Measurements from ENCODE around the gene LRGUK. TPM values are rescaled to one million over a fixed set of nuclear protein-coding genes. Genes with fewer than 3 reads are reported as not detected.

LRGUK gene
- total RNA-seq, 4 donors from 2014 or later, result 0.08 to 0.61 (median 0.39) TPM

GRCh38 chr7:134175334-134176036 is 48.3 kb downstream of the LRGUK start:
- Histone ChIP-seq H3K27me3 (no peaks in the 10 kb centered on the region), H3K27ac (peak overlapping the region in 1 of 4 donors; percentile 57), H3K9me3 (no peaks in the 10 kb centered on the region), H3K36me3 (no peaks in the 10 kb centered on the region), H3K4me3 (no peak overlapping the region), H3K4me1 (peaks cover 0 to 27% (median 4%) of the 10 kb centered on the region in 3 donors)
- 75 to 78% methylated on average over 6 of the region's 6 CpGs for WGBS, 2 donors
- intact Hi-C loops (cut with DNase I), result no loop called here
- no peak for DNase-seq
- TF ChIP-seq, protein P1, sequence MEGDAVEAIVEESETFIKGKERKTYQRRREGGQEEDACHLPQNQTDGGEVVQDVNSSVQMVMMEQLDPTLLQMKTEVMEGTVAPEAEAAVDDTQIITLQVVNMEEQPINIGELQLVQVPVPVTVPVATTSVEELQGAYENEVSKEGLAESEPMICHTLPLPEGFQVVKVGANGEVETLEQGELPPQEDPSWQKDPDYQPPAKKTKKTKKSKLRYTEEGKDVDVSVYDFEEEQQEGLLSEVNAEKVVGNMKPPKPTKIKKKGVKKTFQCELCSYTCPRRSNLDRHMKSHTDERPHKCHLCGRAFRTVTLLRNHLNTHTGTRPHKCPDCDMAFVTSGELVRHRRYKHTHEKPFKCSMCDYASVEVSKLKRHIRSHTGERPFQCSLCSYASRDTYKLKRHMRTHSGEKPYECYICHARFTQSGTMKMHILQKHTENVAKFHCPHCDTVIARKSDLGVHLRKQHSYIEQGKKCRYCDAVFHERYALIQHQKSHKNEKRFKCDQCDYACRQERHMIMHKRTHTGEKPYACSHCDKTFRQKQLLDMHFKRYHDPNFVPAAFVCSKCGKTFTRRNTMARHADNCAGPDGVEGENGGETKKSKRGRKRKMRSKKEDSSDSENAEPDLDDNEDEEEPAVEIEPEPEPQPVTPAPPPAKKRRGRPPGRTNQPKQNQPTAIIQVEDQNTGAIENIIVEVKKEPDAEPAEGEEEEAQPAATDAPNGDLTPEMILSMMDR (IDR thresholded peaks at IDR 0.05), result no peak
- TF ChIP-seq POLR2A (IDR thresholded peaks at IDR 0.05), result no peak

DNA sequence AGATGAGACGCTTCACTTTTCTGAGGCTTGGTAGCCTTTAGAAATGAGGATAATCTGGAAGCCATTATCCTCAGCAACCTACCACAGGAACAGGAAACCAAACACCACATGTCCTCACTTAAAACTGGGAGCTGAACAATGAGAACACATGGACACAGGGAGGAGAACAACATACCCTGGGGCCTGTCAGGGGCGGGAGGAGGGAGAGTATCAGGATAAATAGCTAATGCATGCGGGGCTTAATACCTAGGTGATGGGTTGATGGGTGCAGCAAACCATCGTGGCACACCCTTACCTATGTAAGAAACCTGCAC is 48.9 kb downstream of the LRGUK start:
- H3K27me3 ChIP-seq, result no peaks in the 10 kb centered on the region
- intact Hi-C loops (cut with DNase I), result no loop called here

GRCh38 chr7:134179036-134180011 is 52.2 kb downstream of the LRGUK start:
- Histone ChIP-seq H3K9me3 (no peaks in the 10 kb centered on the region), H3K27me3 (no peaks in the 10 kb centered on the region), H3K27ac (no peak overlapping the region), H3K4me1 (peaks cover 0 to 39% (median 4%) of the 10 kb centered on the region in 3 donors), H3K4me3 (no peak overlapping the region), H3K36me3 (no peaks in the 10 kb centered on the region)
- 83 to 89% methylated on average over 6 of the region's 6 CpGs for WGBS, 2 donors
- TF ChIP-seq, protein P1 (IDR thresholded peaks at IDR 0.05), result no peak
- no peak for TF ChIP-seq POLR2A (IDR thresholded peaks at IDR 0.05)
- no peak for DNase-seq
- intact Hi-C loops (cut with DNase I), result no loop called here

More for the DNA sequence above, 48.9 kb downstream of the LRGUK start:
- Histone ChIP-seq H3K4me3 (no peak overlapping the region), H3K27ac (no peak overlapping the region), H3K9me3 (no peaks in the 10 kb centered on the region), H3K36me3 (no peaks in the 10 kb centered on the region), H3K4me1 (peaks cover 0 to 27% (median 4%) of the 10 kb centered on the region in 3 donors)
- WGBS, 2 donors, result 77 to 83% methylated on average over 4 of the region's 4 CpGs
- TF ChIP-seq, protein P1 (IDR thresholded peaks at IDR 0.05), result no peak
- TF ChIP-seq POLR2A (IDR thresholded peaks at IDR 0.05), result no peak
- no peak for DNase-seq

- no peak for DNase-seq
- H3K9me3 ChIP-seq, result no peaks in the 10 kb centered on the region
- H3K27me3 ChIP-seq, result no peaks in the 10 kb centered on the region
- H3K36me3 ChIP-seq, result no peaks in the 10 kb centered on the region
- TF ChIP-seq POLR2A (IDR thresholded peaks at IDR 0.05), result no peak
- TF ChIP-seq, protein P1 (IDR thresholded peaks at IDR 0.05), result no peak
- H3K4me3 ChIP-seq, result no peak overlapping the region
- intact Hi-C loops (cut with DNase I), result no loop called here
- H3K4me1 ChIP-seq, result peaks cover 0 to 33% (median 0%) of the 10 kb centered on the region in 3 donors
- H3K27ac ChIP-seq, result no peak overlapping the region
- 72 to 100% methylated on average over 1 of the region's 1 CpG for WGBS, 2 donors
Measured at GRCh38 chr7:134180376-134180775, 53.2 kb downstream of the LRGUK start.

- H3K4me3 ChIP-seq, result no peak overlapping the region
- H3K27ac ChIP-seq, result no peak overlapping the region
- no peak for DNase-seq
- TF ChIP-seq, protein P1 (IDR thresholded peaks at IDR 0.05), result no peak
- TF ChIP-seq POLR2A (IDR thresholded peaks at IDR 0.05), result no peak
- intact Hi-C loops (cut with DNase I), result no loop called here
- H3K9me3 ChIP-seq, result no peaks in the 10 kb centered on the region
- peaks cover 0 to 18% (median 0%) of the 10 kb centered on the region in 3 donors for H3K4me1 ChIP-seq
- no peaks in the 10 kb centered on the region for H3K27me3 ChIP-seq
- 20 to 34% methylated on average over 3 of the region's 3 CpGs for WGBS, 2 donors
- no peaks in the 10 kb centered on the region for H3K36me3 ChIP-seq
Measured at GRCh38 chr7:134182078-134182477, 54.9 kb downstream of the LRGUK start.

Measured in esophagus squamous epithelium (tissue), 5 donors.